ENCODE data around the gene COX18. TPM values are rescaled to one million over a fixed set of nuclear protein-coding genes. Genes with fewer than 3 reads are reported as not detected.

The COX18 gene, protein sequence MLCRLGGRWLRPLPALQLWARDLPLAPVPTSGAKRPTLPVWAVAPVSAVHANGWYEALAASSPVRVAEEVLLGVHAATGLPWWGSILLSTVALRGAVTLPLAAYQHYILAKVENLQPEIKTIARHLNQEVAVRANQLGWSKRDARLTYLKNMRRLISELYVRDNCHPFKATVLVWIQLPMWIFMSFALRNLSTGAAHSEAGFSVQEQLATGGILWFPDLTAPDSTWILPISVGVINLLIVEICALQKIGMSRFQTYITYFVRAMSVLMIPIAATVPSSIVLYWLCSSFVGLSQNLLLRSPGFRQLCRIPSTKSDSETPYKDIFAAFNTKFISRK
- total RNA-seq: 11.8 TPM
- long read RNA-seq, full-length matches to known transcripts: 3 of 5 reads
- long read RNA-seq, partial matches to known transcripts: 0 of 5 reads
- long read RNA-seq, other reads (novel, unspliced or antisense): 2 of 5 reads

DNA sequence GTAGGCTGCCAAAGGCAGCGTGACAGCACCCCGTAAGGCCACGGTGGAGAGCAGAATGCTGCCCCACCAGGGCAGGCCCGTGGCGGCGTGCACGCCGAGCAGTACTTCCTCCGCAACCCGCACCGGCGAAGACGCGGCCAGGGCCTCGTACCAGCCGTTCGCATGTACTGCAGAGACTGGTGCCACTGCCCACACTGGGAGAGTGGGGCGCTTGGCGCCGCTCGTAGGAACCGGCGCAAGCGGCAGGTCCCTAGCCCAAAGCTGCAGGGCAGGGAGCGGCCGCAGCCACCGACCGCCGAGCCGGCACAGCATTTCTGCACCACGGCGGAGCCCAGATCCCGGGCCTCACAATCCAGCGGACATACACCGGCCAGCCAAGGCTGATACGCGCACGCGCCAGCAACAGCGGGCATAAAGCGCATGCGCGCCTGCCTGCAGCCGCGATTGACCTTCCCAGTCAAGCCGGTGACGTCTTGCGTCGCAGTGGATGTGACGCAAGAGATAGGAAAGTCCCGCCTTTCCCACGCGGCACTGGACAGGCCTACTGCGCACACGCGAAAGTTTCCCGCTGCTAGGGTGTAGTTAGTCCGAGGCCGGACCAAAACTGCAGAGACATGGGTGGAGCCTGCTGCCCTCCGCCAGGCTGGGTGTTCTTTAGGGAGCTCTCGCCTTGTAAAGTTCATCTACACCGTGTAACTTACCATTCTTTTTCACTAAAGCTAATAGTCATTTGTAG lies at the start of gene COX18:
TSS of gene COX18 (minus strand) at position 379 of the 736 bp plus-strand sequence. CDS start at position 312, 67 bp downstream.
- DNase-seq (peak; percentile 99), ATAC-seq (peak; percentile 97 to 98)
- TF ChIP-seq, protein P1, sequence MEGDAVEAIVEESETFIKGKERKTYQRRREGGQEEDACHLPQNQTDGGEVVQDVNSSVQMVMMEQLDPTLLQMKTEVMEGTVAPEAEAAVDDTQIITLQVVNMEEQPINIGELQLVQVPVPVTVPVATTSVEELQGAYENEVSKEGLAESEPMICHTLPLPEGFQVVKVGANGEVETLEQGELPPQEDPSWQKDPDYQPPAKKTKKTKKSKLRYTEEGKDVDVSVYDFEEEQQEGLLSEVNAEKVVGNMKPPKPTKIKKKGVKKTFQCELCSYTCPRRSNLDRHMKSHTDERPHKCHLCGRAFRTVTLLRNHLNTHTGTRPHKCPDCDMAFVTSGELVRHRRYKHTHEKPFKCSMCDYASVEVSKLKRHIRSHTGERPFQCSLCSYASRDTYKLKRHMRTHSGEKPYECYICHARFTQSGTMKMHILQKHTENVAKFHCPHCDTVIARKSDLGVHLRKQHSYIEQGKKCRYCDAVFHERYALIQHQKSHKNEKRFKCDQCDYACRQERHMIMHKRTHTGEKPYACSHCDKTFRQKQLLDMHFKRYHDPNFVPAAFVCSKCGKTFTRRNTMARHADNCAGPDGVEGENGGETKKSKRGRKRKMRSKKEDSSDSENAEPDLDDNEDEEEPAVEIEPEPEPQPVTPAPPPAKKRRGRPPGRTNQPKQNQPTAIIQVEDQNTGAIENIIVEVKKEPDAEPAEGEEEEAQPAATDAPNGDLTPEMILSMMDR (IDR thresholded peaks at IDR 0.05): no peak
- H3K9me3 ChIP-seq: no peaks in the 10 kb centered on the region
- H3K27me3 ChIP-seq (ENCODE audit: low read depth): no peaks in the 10 kb centered on the region
- peak within 1 kb of the TSS; percentile 87 for H3K4me3 ChIP-seq
- intact Hi-C loops (cut with DNase I): no loop called here
- H3K4me1 ChIP-seq: peaks cover 32% of the 10 kb centered on the region
- peaks cover 21% of the 10 kb centered on the region for H3K36me3 ChIP-seq
- H3K27ac ChIP-seq: peak within 1 kb of the TSS; percentile 98

DNA sequence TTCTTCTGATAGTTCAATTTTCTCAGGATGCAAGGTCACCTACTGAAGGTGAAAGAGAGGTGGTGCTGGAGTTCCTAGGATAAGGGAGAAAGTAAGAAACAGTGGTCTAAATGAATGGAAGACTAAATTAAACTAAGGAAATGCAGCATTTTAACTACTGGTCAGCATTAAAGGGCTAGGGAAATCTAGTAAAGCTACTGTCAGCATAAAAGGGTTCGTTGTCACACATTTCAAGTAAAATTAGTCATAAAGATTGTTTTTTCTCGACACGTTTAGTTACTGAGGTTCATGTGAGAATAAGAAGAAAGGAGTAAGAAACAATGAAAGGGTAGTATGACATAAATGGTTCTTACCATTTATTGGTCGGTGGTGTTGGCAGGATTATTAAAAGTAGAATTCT lies 40.0 kb upstream of the COX18 start:
- no peak overlapping the region for H3K4me3 ChIP-seq
- H3K27ac ChIP-seq: no peak overlapping the region
- H3K36me3 ChIP-seq: peaks cover 92% of the 10 kb centered on the region
- H3K27me3 ChIP-seq (ENCODE audit: low read depth): no peaks in the 10 kb centered on the region
- TF ChIP-seq, protein P1 (IDR thresholded peaks at IDR 0.05): no peak
- no peaks in the 10 kb centered on the region for H3K9me3 ChIP-seq
- ATAC-seq: no peak
- no peak for DNase-seq
- H3K4me1 ChIP-seq: no peaks in the 10 kb centered on the region
- intact Hi-C loops (cut with DNase I): no loop called here

DNA sequence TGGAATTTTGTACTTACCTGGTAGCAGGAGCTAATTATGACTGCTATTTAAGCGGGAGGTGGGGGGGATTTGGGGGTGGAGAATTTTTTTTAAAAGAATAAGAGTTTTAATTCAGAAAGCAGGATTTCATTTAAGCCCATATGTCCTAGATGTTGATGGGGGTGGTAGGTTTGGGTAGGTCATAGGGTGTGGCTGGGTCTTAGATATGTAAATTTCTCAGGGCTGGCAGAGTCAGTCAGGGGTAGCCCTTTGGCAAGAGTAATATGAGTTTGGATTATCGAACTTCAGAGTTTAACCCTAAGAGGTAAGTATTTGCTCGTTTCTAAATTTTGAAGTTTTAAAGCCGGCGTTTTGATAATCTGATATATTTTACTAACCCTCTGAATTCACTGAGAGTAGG lies 35.2 kb upstream of the COX18 start:
- TF ChIP-seq, protein P1 (IDR thresholded peaks at IDR 0.05): no peak
- Histone ChIP-seq H3K27me3 (ENCODE audit: low read depth) (no peaks in the 10 kb centered on the region), H3K36me3 (peaks cover 82% of the 10 kb centered on the region), H3K4me3 (no peak overlapping the region), H3K9me3 (no peaks in the 10 kb centered on the region), H3K4me1 (no peaks in the 10 kb centered on the region), H3K27ac (no peak overlapping the region)
- ATAC-seq (no peak), DNase-seq (no peak)
- intact Hi-C loops (cut with DNase I): no loop called here

DNA sequence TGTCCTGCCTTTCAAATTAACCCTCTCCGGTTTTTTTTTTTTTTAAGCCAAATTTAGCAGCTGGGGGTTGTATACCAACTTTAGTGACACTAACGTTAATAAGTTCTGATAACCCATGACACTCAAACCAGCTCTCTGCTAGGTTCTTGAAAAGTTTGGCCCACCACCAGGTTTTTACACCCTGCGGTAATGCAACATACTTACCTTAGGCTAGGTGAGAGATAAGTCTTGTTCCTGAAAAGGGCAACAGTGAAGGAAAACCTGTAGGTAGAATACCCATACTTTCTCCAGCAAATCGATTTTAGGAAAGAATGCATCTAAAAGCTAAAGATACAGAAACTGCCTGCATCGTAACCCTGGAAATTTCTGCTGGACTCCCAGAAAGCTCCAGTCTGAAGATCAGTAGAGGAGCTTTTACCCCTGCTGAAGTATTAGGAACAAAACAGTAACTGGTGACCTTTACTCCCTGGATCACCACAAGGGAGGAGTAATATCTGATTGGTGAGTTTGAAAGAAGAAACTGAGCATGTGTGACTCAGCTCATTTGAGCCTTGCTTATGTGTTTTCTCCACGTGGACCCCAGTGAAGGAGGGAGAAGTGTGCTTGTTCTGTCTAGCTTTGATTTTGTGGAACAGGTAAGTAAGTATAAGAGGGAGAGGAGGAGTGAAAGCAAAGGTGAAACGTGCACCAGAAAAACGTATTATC lies 34.4 kb upstream of the COX18 start:
- Histone ChIP-seq H3K27me3 (ENCODE audit: low read depth) (no peaks in the 10 kb centered on the region), H3K36me3 (peaks cover 82% of the 10 kb centered on the region), H3K27ac (no peak overlapping the region), H3K9me3 (no peaks in the 10 kb centered on the region), H3K4me1 (no peaks in the 10 kb centered on the region), H3K4me3 (no peak overlapping the region)
- intact Hi-C loops (cut with DNase I): no loop called here
- TF ChIP-seq, protein P1 (IDR thresholded peaks at IDR 0.05): no peak
- DNase-seq (no peak), ATAC-seq (no peak)

DNA sequence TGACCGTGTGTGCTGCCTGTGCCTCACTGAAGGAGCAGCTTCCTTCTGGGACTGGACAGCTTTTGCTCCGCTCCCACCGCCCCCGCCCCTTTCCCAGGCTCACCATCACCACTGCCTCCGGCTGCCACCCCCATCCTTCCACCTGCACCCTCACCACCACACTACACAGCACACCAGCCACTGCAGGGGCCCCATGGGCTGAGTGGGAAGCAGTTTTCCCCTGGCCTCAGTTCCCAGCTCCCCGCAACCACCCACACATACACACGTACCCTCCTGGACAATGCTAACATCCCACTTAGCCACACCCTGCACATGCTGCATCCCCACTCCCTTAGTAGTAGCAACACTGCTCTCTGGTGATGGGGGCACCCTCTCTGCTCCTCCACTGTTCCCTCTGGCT lies 29.6 kb upstream of the COX18 start:
- ATAC-seq: peak in 1 of 2 donors; percentile 38
- Histone ChIP-seq H3K27me3 (ENCODE audit: low read depth) (no peaks in the 10 kb centered on the region), H3K9me3 (no peaks in the 10 kb centered on the region), H3K4me1 (no peaks in the 10 kb centered on the region), H3K4me3 (no peak overlapping the region), H3K27ac (no peak overlapping the region), H3K36me3 (peaks cover 85% of the 10 kb centered on the region)
- TF ChIP-seq, protein P1 (IDR thresholded peaks at IDR 0.05): no peak
- no peak for DNase-seq
- intact Hi-C loops (cut with DNase I): no loop called here
